Stimulated activated CD8-positive, alpha-beta memory T cell treated with anti-CD3 and anti-CD28 coated beads, Interleukin-4, amount 100 ng/mL, for 48 hours (primary cell): ENCODE data around the gene RALGAPB.

ENCODE experiments used
- DNase-seq: peaks from one replicate; pipeline ENCODE4 v3.0.0-alpha.2; 2020

The RALGAPB gene

GRCh38 chr20:38617830-38618196 is 145.2 kb downstream of the RALGAPB start:
- DNase-seq: no peak

DNA sequence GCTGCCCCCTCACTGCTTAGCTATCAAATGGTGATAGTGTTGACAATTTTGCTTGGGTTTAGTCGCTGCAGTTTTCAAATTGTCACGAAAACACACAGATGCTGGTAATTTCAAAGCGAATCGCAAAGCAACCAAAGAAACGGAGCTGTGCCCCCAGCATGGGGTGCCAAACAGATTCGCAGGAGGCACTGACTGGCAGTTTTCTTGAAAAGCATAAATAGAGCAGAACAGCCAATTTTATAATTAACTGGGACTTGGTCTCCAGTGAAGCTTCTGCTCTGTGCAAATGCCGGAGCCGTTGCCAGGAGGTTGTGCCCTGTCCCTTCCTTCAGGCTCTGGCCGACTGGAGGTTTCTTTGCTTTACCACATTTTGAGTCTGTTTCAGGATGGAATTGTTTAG is 147.8 kb downstream of the RALGAPB start:
- no peak for DNase-seq

GRCh38 chr20:38623061-38623460 is 150.4 kb downstream of the RALGAPB start:
- no peak for DNase-seq

DNA sequence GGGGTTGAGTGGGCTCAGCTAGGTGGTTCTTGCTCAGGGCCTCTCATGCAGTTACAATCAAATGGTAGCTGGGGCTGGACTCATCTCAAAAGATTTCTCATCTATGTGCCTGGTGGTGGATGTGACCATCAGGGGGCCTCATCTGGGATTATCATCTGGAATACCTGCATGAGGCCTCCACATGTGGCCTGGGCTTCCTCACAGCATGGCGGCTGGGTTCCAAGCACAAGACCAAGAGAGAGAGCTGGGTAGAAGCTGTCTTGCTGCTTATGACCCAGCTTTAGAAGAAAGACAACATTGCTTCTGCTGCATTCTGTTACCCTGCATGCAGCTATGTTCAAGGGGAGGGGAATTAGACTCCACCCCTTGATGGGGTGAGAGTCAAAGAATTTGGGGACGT is 151.4 kb downstream of the RALGAPB start:
- DNase-seq: no peak

DNA sequence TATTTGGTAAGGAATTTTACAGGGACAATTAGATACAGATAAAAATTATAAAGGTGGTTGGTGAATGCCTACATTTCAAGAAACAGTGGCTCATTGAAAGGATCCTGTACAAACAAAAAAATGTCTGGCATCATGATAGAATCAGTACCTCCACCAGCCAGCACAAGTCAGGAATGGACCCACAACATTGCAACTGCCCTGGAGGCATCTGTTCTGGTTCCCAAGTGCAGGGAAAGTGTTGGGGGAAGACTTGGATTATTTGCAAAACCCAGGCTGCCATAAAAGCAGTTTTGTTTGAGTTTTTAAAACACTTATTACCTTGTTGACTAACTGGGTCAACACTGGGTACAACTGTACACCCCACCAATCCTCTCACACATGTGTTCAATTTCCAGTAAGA is 153.3 kb downstream of the RALGAPB start:
- no peak for DNase-seq

- DNase-seq: no peak
These were observed 154.4 kb downstream of the RALGAPB start for GRCh38 chr20:38626921-38627659.
